SJSA1 (cell line): ENCODE data around the gene IFNA1. TPM values are rescaled to one million over a fixed set of nuclear protein-coding genes. Genes with fewer than 3 reads are reported as not detected.

Experiments
- DNase-seq, 2 experiments: peaks; one replicate each; pipeline ENCODE4 v3.0.0-alpha.2; 2015 to 2020; ENCODE audit warnings: low spot score in 2 of 2, low read depth in 1 of 2
- H3K27ac ChIP-seq: fragments of 250-450 bp; sonication (Bioruptor Pico); 2 replicates; pipeline ENCODE4 v1.5.1; 2020; ENCODE audit warnings: mild to moderate bottlenecking, moderate library complexity
- H3K27me3 ChIP-seq: fragments of 250-450 bp; sonication (Bioruptor Pico); replicated peaks from 2 replicates; pipeline ENCODE4 v1.5.1; 2020; ENCODE audit warnings: mild to moderate bottlenecking, moderate library complexity
- H3K36me3 ChIP-seq: fragments of 250-450 bp; sonication (Bioruptor Pico); 2 replicates; pipeline ENCODE4 v1.5.1; 2020; ENCODE audit warnings: mild to moderate bottlenecking
- H3K4me1 ChIP-seq: fragments of 250-450 bp; sonication (Bioruptor Pico); replicated peaks from 2 replicates; pipeline ENCODE4 v1.6.1; 2021; ENCODE audit warnings: mild to moderate bottlenecking
- H3K4me3 ChIP-seq: fragments of 250-450 bp; sonication (Bioruptor Pico); 2 replicates; pipeline ENCODE4 v1.5.1; 2020; ENCODE audit warnings: mild to moderate bottlenecking
- H3K9me3 ChIP-seq: fragments of 250-450 bp; sonication (Bioruptor Pico); replicated peaks from 2 replicates; pipeline ENCODE4 v1.5.1; 2020; ENCODE audit warnings: mild to moderate bottlenecking
- total RNA-seq: library from RNA; depleted of rRNA; stranded (reverse); fragments of >200 nt; shearing (Covaris generic); gene quantifications from 2 replicates; pipeline ENCODE4 v1.2.3, GENCODE V29; 2014; rRNA removed

The IFNA1 gene
- total RNA-seq, 1 experiment from 2014 or later = not detected

- Histone ChIP-seq H3K36me3 (no peaks in the 10 kb centered on the region), H3K9me3 (no peaks in the 10 kb centered on the region), H3K27ac (no peak overlapping the region), H3K27me3 (no peaks in the 10 kb centered on the region), H3K4me1 (no peaks in the 10 kb centered on the region), H3K4me3 (no peak overlapping the region)
- no peak for DNase-seq
These were observed 24.9 kb downstream of the IFNA1 start for GRCh38 chr9:21465138-21465537.

- Histone ChIP-seq H3K4me1 (no peaks in the 10 kb centered on the region), H3K9me3 (no peaks in the 10 kb centered on the region), H3K4me3 (no peak overlapping the region), H3K27me3 (no peaks in the 10 kb centered on the region), H3K36me3 (no peaks in the 10 kb centered on the region), H3K27ac (no peak overlapping the region)
- peak in 1 of 2 experiments; percentile 24 for DNase-seq
These were observed 25.8 kb downstream of the IFNA1 start for GRCh38 chr9:21465859-21466518.

- DNase-seq = no peak
- H3K36me3 ChIP-seq = no peaks in the 10 kb centered on the region
These were observed 29.9 kb downstream of the IFNA1 start for GRCh38 chr9:21470126-21470525.

GRCh38 chr9:21473236-21473635 is 33.0 kb downstream of the IFNA1 start:
- Histone ChIP-seq H3K27ac (no peak overlapping the region), H3K4me1 (no peaks in the 10 kb centered on the region), H3K9me3 (no peaks in the 10 kb centered on the region), H3K36me3 (no peaks in the 10 kb centered on the region), H3K27me3 (no peaks in the 10 kb centered on the region), H3K4me3 (no peak overlapping the region)
- no peak for DNase-seq

More at GRCh38 chr9:21470126-21470525, 29.9 kb downstream of the IFNA1 start:
- no peak overlapping the region for H3K4me3 ChIP-seq
- no peaks in the 10 kb centered on the region for H3K27me3 ChIP-seq
- no peaks in the 10 kb centered on the region for H3K9me3 ChIP-seq
- no peaks in the 10 kb centered on the region for H3K4me1 ChIP-seq
- no peak overlapping the region for H3K27ac ChIP-seq

GRCh38 chr9:21477466-21477865 is 37.2 kb downstream of the IFNA1 start:
- no peaks in the 10 kb centered on the region for H3K36me3 ChIP-seq
- H3K4me1 ChIP-seq = peaks cover 5% of the 10 kb centered on the region; the same call in 1 of the 2 replicates
- no peaks in the 10 kb centered on the region for H3K27me3 ChIP-seq
- no peak overlapping the region for H3K4me3 ChIP-seq
- no peak overlapping the region for H3K27ac ChIP-seq
- no peaks in the 10 kb centered on the region for H3K9me3 ChIP-seq
- DNase-seq = no peak

GRCh38 chr9:21479152-21479702 is 39.0 kb downstream of the IFNA1 start:
- Histone ChIP-seq H3K27me3 (no peaks in the 10 kb centered on the region), H3K36me3 (no peaks in the 10 kb centered on the region), H3K27ac (no peak overlapping the region), H3K9me3 (no peaks in the 10 kb centered on the region), H3K4me1 (peaks cover 5% of the 10 kb centered on the region; the same call in 1 of the 2 replicates), H3K4me3 (no peak overlapping the region)
- no peak for DNase-seq

- no peak overlapping the region for H3K27ac ChIP-seq
- no peaks in the 10 kb centered on the region for H3K9me3 ChIP-seq
- H3K4me3 ChIP-seq = no peak overlapping the region
- peak in 1 of 2 experiments; percentile 3 for DNase-seq
- H3K4me1 ChIP-seq = peaks cover 5% of the 10 kb centered on the region; the same call in 1 of the 2 replicates
- H3K27me3 ChIP-seq = no peaks in the 10 kb centered on the region
- no peaks in the 10 kb centered on the region for H3K36me3 ChIP-seq
These were observed 41.3 kb downstream of the IFNA1 start for GRCh38 chr9:21481470-21482056.

GRCh38 chr9:21482213-21482612 is 42.0 kb downstream of the IFNA1 start, which contains the start of gene IFNE:
IFNE (minus strand) TSS chr9:21482313; CDS start chr9:21481694, 619 bp downstream.
- no peak within 1 kb of the TSS for H3K27ac ChIP-seq
- no peaks in the 10 kb centered on the region for H3K36me3 ChIP-seq
- no peaks in the 10 kb centered on the region for H3K9me3 ChIP-seq
- H3K4me1 ChIP-seq = peaks cover 5% of the 10 kb centered on the region; the same call in 1 of the 2 replicates
- H3K4me3 ChIP-seq = no peak within 1 kb of the TSS
- no peak for DNase-seq
- H3K27me3 ChIP-seq = no peaks in the 10 kb centered on the region

Other genes starting within 250 kb of the IFNA1 start
- gene IFNA7, start 238.2 kb upstream of the IFNA1 start, total RNA-seq = not detected in 2 replicates
- not detected in 2 replicates for gene IFNA10, start 233.3 kb upstream of the IFNA1 start, total RNA-seq
- gene IFNA16, start 223.1 kb upstream of the IFNA1 start, total RNA-seq = not detected in 2 replicates
- not detected in 2 replicates for gene IFNA17, start 212.2 kb upstream of the IFNA1 start, total RNA-seq
- gene IFNA14, start 200.4 kb upstream of the IFNA1 start, total RNA-seq = not detected in 2 replicates
- gene IFNA5, start 135.1 kb upstream of the IFNA1 start, total RNA-seq = not detected in 2 replicates
- gene KLHL9, start 105.0 kb upstream of the IFNA1 start, total RNA-seq = 14.2 and 16.5 TPM in 2 replicates
- not detected in 2 replicates for gene IFNA6, start 89.6 kb upstream of the IFNA1 start, total RNA-seq
- gene IFNA13, start 72.4 kb upstream of the IFNA1 start, total RNA-seq = not detected in 2 replicates
- not detected in 2 replicates for gene IFNA2, start 55.0 kb upstream of the IFNA1 start, total RNA-seq
- not detected in 2 replicates for gene IFNA8, start 31.3 kb upstream of the IFNA1 start, total RNA-seq
- gene IFNE, start 41.9 kb downstream of the IFNA1 start, total RNA-seq = 0.24 TPM in 1 of 2 replicates, not detected in the other